H9 (cell line): ENCODE measurements around the gene HMGB4. TPM values are rescaled to one million over a fixed set of nuclear protein-coding genes. Genes with fewer than 3 reads are reported as not detected.

Source experiments
- DNase-seq: peaks from one replicate; pipeline ENCODE4 v3.0.0-alpha.2; 2017
- H2AFZ ChIP-seq: one replicate; pipeline ENCODE4 v1.6.1; 2013; ENCODE audit warnings: mild to moderate bottlenecking, low read length, control low read depth, moderate library complexity
- H2AK5ac ChIP-seq: 2 replicates; pipeline ENCODE4 v1.6.1; 2013; ENCODE audit warnings: low read length, control low read depth, mixed read lengths; ENCODE audit not compliant: insufficient read length
- H2BK120ac ChIP-seq: one replicate; pipeline ENCODE4 v1.6.1; 2013; ENCODE audit warnings: low read depth, mild to moderate bottlenecking, low read length, control low read depth, inconsistent platforms; ENCODE audit not compliant: poor library complexity, severe bottlenecking
- H2BK12ac ChIP-seq: 2 replicates; pipeline ENCODE4 v1.6.1; 2013; ENCODE audit warnings: low read length, control low read depth, mixed read lengths, low read depth; ENCODE audit not compliant: insufficient read length
- H2BK15ac ChIP-seq: 2 replicates; pipeline ENCODE4 v1.6.1; 2013; ENCODE audit warnings: low read depth, low read length, control low read depth
- H2BK20ac ChIP-seq: one replicate; pipeline ENCODE4 v1.6.1; 2013; ENCODE audit warnings: low read depth, mild to moderate bottlenecking, low read length, control low read depth, inconsistent platforms; ENCODE audit not compliant: poor library complexity, severe bottlenecking
- H2BK5ac ChIP-seq: 2 replicates; pipeline ENCODE4 v1.6.1; 2013; ENCODE audit warnings: low read length, control low read depth, mixed read lengths; ENCODE audit not compliant: insufficient read length
- H3K14ac ChIP-seq: 2 replicates; pipeline ENCODE4 v1.6.1; 2013; ENCODE audit warnings: low read length, control low read depth; ENCODE audit not compliant: insufficient read depth
- H3K18ac ChIP-seq: 2 replicates; pipeline ENCODE4 v1.6.1; 2013; ENCODE audit warnings: low read depth, mild to moderate bottlenecking, mixed read lengths, low read length, control low read depth; ENCODE audit not compliant: insufficient read length
- H3K23ac ChIP-seq: 2 replicates; pipeline ENCODE4 v1.6.1; 2013; ENCODE audit warnings: low read length, control low read depth, mixed read lengths, low read depth; ENCODE audit not compliant: insufficient read length
- H3K23me2 ChIP-seq: 2 replicates; pipeline ENCODE4 v1.6.1; 2013; ENCODE audit warnings: low read depth, mild to moderate bottlenecking, mixed read lengths, low read length, control low read depth; ENCODE audit not compliant: insufficient read length, poor library complexity, severe bottlenecking
- H3K27ac ChIP-seq: 2 replicates; pipeline ENCODE4 v1.5.1; 2013; ENCODE audit warnings: low read length, control low read depth, mixed read lengths, low read depth; ENCODE audit not compliant: insufficient read length
- H3K27me3 ChIP-seq: 2 replicates; pipeline ENCODE4 v1.6.1; 2013; ENCODE audit warnings: low read length, control low read depth, inconsistent platforms; ENCODE audit not compliant: insufficient read depth
- H3K4ac ChIP-seq: 2 replicates; pipeline ENCODE4 v1.6.1; 2013; ENCODE audit warnings: low read depth, mild to moderate bottlenecking, control low read depth, inconsistent platforms, low read length, moderate library complexity
- H3K4me1 ChIP-seq: 2 replicates; pipeline ENCODE4 v1.6.1; 2013; ENCODE audit warnings: low read length, control low read depth, inconsistent platforms; ENCODE audit not compliant: insufficient read depth
- H3K4me2 ChIP-seq: 2 replicates; pipeline ENCODE4 v1.6.1; 2013; ENCODE audit warnings: low read length, control low read depth, mixed read lengths; ENCODE audit not compliant: insufficient read length, insufficient read depth
- H3K56ac ChIP-seq: 2 replicates; pipeline ENCODE4 v1.6.1; 2013; ENCODE audit warnings: low read depth, mild to moderate bottlenecking, mixed read lengths, low read length, control low read depth; ENCODE audit not compliant: insufficient read length
- H3K79me1 ChIP-seq: 2 replicates; pipeline ENCODE4 v1.6.1; 2013; ENCODE audit warnings: low read depth, mild to moderate bottlenecking, moderate library complexity, low read length, control low read depth, inconsistent platforms; ENCODE audit not compliant: insufficient read depth, poor library complexity, severe bottlenecking
- H3K79me2 ChIP-seq: 2 replicates; pipeline ENCODE4 v1.6.1; 2013; ENCODE audit warnings: low read length, control low read depth, inconsistent platforms; ENCODE audit not compliant: insufficient read depth
- H3K9ac ChIP-seq: 2 replicates; pipeline ENCODE4 v1.6.1; 2013; ENCODE audit warnings: low read length, control low read depth, mixed read lengths; ENCODE audit not compliant: insufficient read length; ENCODE audit errors: extremely low read depth
- H3K9me3 ChIP-seq: one replicate; pipeline ENCODE4 v1.6.1; 2013; ENCODE audit warnings: low read depth, low read length, inconsistent platforms; ENCODE audit not compliant: control insufficient read depth
- H3T11ph ChIP-seq: one replicate; pipeline ENCODE4 v1.6.1; 2013; ENCODE audit warnings: mild to moderate bottlenecking, low read length, control low read depth, inconsistent platforms
- H4K20me1 ChIP-seq: one replicate; pipeline ENCODE4 v1.6.1; 2013; ENCODE audit not compliant: control insufficient read depth, insufficient read length, insufficient read depth
- H4K5ac ChIP-seq: 2 replicates; pipeline ENCODE4 v1.6.1; 2013; ENCODE audit warnings: low read depth, mild to moderate bottlenecking, mixed read lengths, low read length, control low read depth; ENCODE audit not compliant: insufficient read length
- H4K8ac ChIP-seq: replicated peaks from 2 replicates; pipeline ENCODE4 v1.6.1; 2013; ENCODE audit warnings: low read length, control low read depth, mixed read lengths, low read depth; ENCODE audit not compliant: insufficient read length
- H4K91ac ChIP-seq: 2 replicates; pipeline ENCODE4 v1.6.1; 2013; ENCODE audit warnings: low read depth, mild to moderate bottlenecking, moderate library complexity, mixed read lengths, low read length, control low read depth; ENCODE audit not compliant: insufficient read length
- H3K27ac Mint-ChIP-seq, 3 experiments: 2 replicates in 2 of 3; 3 replicates in 1 of 3; pipeline ENCODE4 v1.8.0; 2020 to 2021; ENCODE audit warnings: mixed read lengths in 3 of 3, mild to moderate bottlenecking in 1 of 3, moderate library complexity in 1 of 3
- H3K27me3 Mint-ChIP-seq: 2 replicates; pipeline ENCODE4 v1.8.0; 2021; ENCODE audit warnings: low read depth, mild to moderate bottlenecking, moderate library complexity, mixed read lengths
- H3K36me3 Mint-ChIP-seq, 3 experiments: 2 replicates in 2 of 3; 3 replicates in 1 of 3; pipeline ENCODE4 v1.8.0; 2020 to 2021; ENCODE audit warnings: low read depth in 3 of 3, mixed read lengths in 3 of 3; ENCODE audit not compliant: insufficient read depth in 1 of 3
- H3K4me1 Mint-ChIP-seq, 2 experiments: 2 replicates each; pipeline ENCODE4 v1.8.0; 2020; ENCODE audit warnings: mixed read lengths in 2 of 2
- H3K4me3 Mint-ChIP-seq, 2 experiments: 2 replicates in 1 of 2; 3 replicates in 1 of 2; pipeline ENCODE4 v1.8.0; 2020 to 2021; ENCODE audit warnings: mild to moderate bottlenecking in 2 of 2, mixed read lengths in 2 of 2, moderate library complexity in 1 of 2
- H3K9me3 Mint-ChIP-seq, 2 experiments: 2 replicates in 1 of 2; 3 replicates in 1 of 2; pipeline ENCODE4 v1.8.0; 2020; ENCODE audit warnings: mild to moderate bottlenecking in 2 of 2, mixed read lengths in 2 of 2, moderate library complexity in 1 of 2
- CTCF ChIP-seq: fragments of 200-600 bp; sonication (generic); conservative IDR thresholded peaks from 3 replicates; pipeline ENCODE4 v1.8.0; 2021; ENCODE audit warnings: antibody characterized with exemption, mild to moderate bottlenecking
- WGBS: extraction: QIAGEN DNeasy Blood & Tissue Kit; methylation state at CpG from one replicate; pipeline ENCODE4 v1.1.7; 2013; ENCODE audit warnings: missing lambda C conversion rate, low lambda C conversion rate, mixed read lengths; ENCODE audit not compliant: insufficient read length; ENCODE audit errors: extremely low coverage; 5-methylcytosine and 5-hydroxymethylcytosine counted together
- total RNA-seq: library from RNA; stranded (reverse); gene quantifications from 2 replicates; pipeline ENCODE4 v1.2.1, GENCODE V29; 2021

Gene HMGB4
- total RNA-seq, 1 experiment from 2014 or later = not detected

- H4K8ac ChIP-seq = no peak overlapping the region
- H3K79me2 ChIP-seq = no peaks in the 10 kb centered on the region
- Mint-ChIP-seq H3K4me3 (no peak overlapping the region), H3K9me3 (no peaks in the 10 kb centered on the region), H3K36me3 (peaks cover 0 to 2% (median 0%) of the 10 kb centered on the region in 3 experiments; a peak in 2 of 7 replicates), H3K27me3 (no peaks in the 10 kb centered on the region; the same call in 1 of the 2 replicates), H3K4me1 (peaks cover 23 to 25% of the 10 kb centered on the region in 2 experiments), H3K27ac (no peak overlapping the region)
- no peak overlapping the region for H2AK5ac ChIP-seq
- H3K18ac ChIP-seq = no peak overlapping the region
- no peak for DNase-seq
- no peak overlapping the region for H3K27ac ChIP-seq
- no peaks in the 10 kb centered on the region for H3K79me1 ChIP-seq
- H3K56ac ChIP-seq = no peak overlapping the region
- H4K20me1 ChIP-seq = no peaks in the 10 kb centered on the region
- no CpG with 5 or more reads among the region's 8 CpGs for WGBS
- H2BK15ac ChIP-seq = no peak overlapping the region
- no peak overlapping the region for H3K4me2 ChIP-seq
- no peaks in the 10 kb centered on the region for H3K23me2 ChIP-seq
- H4K91ac ChIP-seq = no peak overlapping the region
- no peak overlapping the region for H3T11ph ChIP-seq
- H2BK12ac ChIP-seq = no peak overlapping the region
- H3K27me3 ChIP-seq = no peaks in the 10 kb centered on the region
- H3K9ac ChIP-seq = no peak overlapping the region
- H2BK120ac ChIP-seq = no peak overlapping the region
- no peak overlapping the region for H2BK20ac ChIP-seq
- H3K14ac ChIP-seq = no peak overlapping the region
- peaks cover 6% of the 10 kb centered on the region; the same call in 1 of the 2 replicates for H3K4me1 ChIP-seq
- no peak overlapping the region for H3K23ac ChIP-seq
- H3K4ac ChIP-seq = no peak overlapping the region
- H2BK5ac ChIP-seq = no peak overlapping the region
- H4K5ac ChIP-seq = no peak overlapping the region
- TF ChIP-seq CTCF = no peak
- H2AFZ ChIP-seq = no peak overlapping the region
- H3K9me3 ChIP-seq = no peaks in the 10 kb centered on the region
Measured at GRCh38 chr1:33846861-33847260, 17.0 kb upstream of the HMGB4 start.
